Measurements from ENCODE around the gene CEP112. TPM values are rescaled to one million over a fixed set of nuclear protein-coding genes. Genes with fewer than 3 reads are reported as not detected.

The CEP112 gene
- total RNA-seq, 1 experiment from 2014 or later: 9.5 TPM

GRCh38 chr17:65742403-65743307, 449.3 kb downstream of the CEP112 start:
- Histone ChIP-seq H3K9me3 (ENCODE audit: control insufficient read depth, insufficient read depth, low read depth, low read length) (peaks cover 6% of the 10 kb centered on the region; the same call in 1 of the 2 replicates), H3K4me3 (ENCODE audit: low read depth in 2 of 2, low read length in 2 of 2) (no peak overlapping the region), H3K36me3 (ENCODE audit: control insufficient read depth, insufficient read depth, low read length) (no peaks in the 10 kb centered on the region), H3K27ac (ENCODE audit: low read length) (no peak overlapping the region), H3K4me1 (ENCODE audit: control insufficient read depth, insufficient read depth, low read length) (no peaks in the 10 kb centered on the region), H3K27me3 (ENCODE audit: control insufficient read depth, insufficient read depth, low read length) (no peaks in the 10 kb centered on the region)
- peak; percentile 80 for ATAC-seq
- TF ChIP-seq POLR2AphosphoS5 (IDR thresholded peaks at IDR 0.05; ENCODE audit: low read depth, low read length): no peak
- TF ChIP-seq TCF7L2 (IDR thresholded peaks at IDR 0.05; ENCODE audit: low read depth, low read length): peak; percentile 51; the same call in 1 of the 2 replicates
- TF ChIP-seq REST (IDR thresholded peaks at IDR 0.05; ENCODE audit: insufficient read depth in 1 of 2, low read depth in 2 of 2, low read length in 1 of 2): no peak
- TF ChIP-seq CTCF (IDR thresholded peaks at IDR 0.05): no peak
- no peak for TF ChIP-seq SIN3A (IDR thresholded peaks at IDR 0.05; ENCODE audit: borderline replicate concordance, insufficient read depth, low read depth, low read length)
- CTCF ChIA-PET: no interaction called here
- no peak for DNase-seq (ENCODE audit: low read depth, low spot score)
- no TSS peak for BruUV-seq (replicated peaks)
- in situ Hi-C loops (cut with HindIII; ENCODE audit: low pct_unique_long_range_greater_than_20kb, low sequenced_read_pairs): no loop called here
- intact Hi-C loops (cut with micrococcal nuclease; ENCODE audit: unreplicated experiment): no loop called here
- POLR2A ChIA-PET: no interaction called here

- no peak for TF ChIP-seq REST (IDR thresholded peaks at IDR 0.05; ENCODE audit: insufficient read depth in 1 of 2, low read depth in 2 of 2, low read length in 1 of 2)
- TF ChIP-seq SIN3A (IDR thresholded peaks at IDR 0.05; ENCODE audit: borderline replicate concordance, insufficient read depth, low read depth, low read length): no peak
- TF ChIP-seq POLR2AphosphoS5 (IDR thresholded peaks at IDR 0.05; ENCODE audit: low read depth, low read length): no peak
Observed at GRCh38 chr17:65741710-65742109, 450.2 kb downstream of the CEP112 start.

More at GRCh38 chr17:65741710-65742109, 450.2 kb downstream of the CEP112 start:
- intact Hi-C loops (cut with micrococcal nuclease; ENCODE audit: unreplicated experiment) (no loop called here), in situ Hi-C loops (cut with HindIII; ENCODE audit: low pct_unique_long_range_greater_than_20kb, low sequenced_read_pairs) (no loop called here)
- no peak overlapping the region for H3K4me3 ChIP-seq (ENCODE audit: low read depth in 2 of 2, low read length in 2 of 2)
- no peak for ATAC-seq
- H3K9me3 ChIP-seq (ENCODE audit: control insufficient read depth, insufficient read depth, low read depth, low read length): peaks cover 6% of the 10 kb centered on the region; the same call in 1 of the 2 replicates
- no peaks in the 10 kb centered on the region for H3K36me3 ChIP-seq (ENCODE audit: control insufficient read depth, insufficient read depth, low read length)
- H3K27ac ChIP-seq (ENCODE audit: low read length): no peak overlapping the region
- no peak for DNase-seq (ENCODE audit: low read depth, low spot score)
- H3K27me3 ChIP-seq (ENCODE audit: control insufficient read depth, insufficient read depth, low read length): no peaks in the 10 kb centered on the region
- ChIA-PET POLR2A (no interaction called here), CTCF (interaction anchor here (0.7 kb wide), 1 partner anchor 16 kb away, joined by 3 read pairs; no protein-coding TSS in a partner anchor)
- BruUV-seq (replicated peaks): no TSS peak
- H3K4me1 ChIP-seq (ENCODE audit: control insufficient read depth, insufficient read depth, low read length): no peaks in the 10 kb centered on the region
